PC-9 (cell line): ENCODE results near the gene MAGI2. TPM values are rescaled to one million over a fixed set of nuclear protein-coding genes. Genes with fewer than 3 reads are reported as not detected.

Experiments
- BruUV-seq: library from RNA; stranded (reverse); fragments of 400-500 nt; replicated peaks from 2 replicates; lab custom pipeline; 2021; lab: Mats Ljungman, UMichigan
- CTCF ChIA-PET: fragments of 300-600 bp; sonication (Branson Sonifier 250); formaldehyde crosslinking; loops from one replicate; lab custom pipeline; 2022; ENCODE audit warnings: antibody characterized with exemption; lab: Charles Lee
- POLR2A ChIA-PET: fragments of 300-600 bp; sonication (Branson Sonifier 250); formaldehyde crosslinking; loops from one replicate; lab custom pipeline; 2022; ENCODE audit warnings: antibody characterized with exemption; ENCODE audit not compliant: unreplicated experiment; lab: Charles Lee
- DNase-seq, 2 experiments: peaks; one replicate each; pipeline versions ENCODE4 v3.0.0 to v3.0.0-alpha.2; 2015 to 2022; ENCODE audit warnings: mixed read lengths in 1 of 2
- H2AFZ ChIP-seq: fragments of 200-600 bp; sonication (generic); 2 replicates; pipeline ENCODE4 v1.8.1; 2017; ENCODE audit warnings: antibody characterized with exemption
- H3F3A ChIP-seq: fragments of 200-600 bp; sonication (generic); 2 replicates; pipeline ENCODE4 v1.8.1; 2017; ENCODE audit warnings: antibody characterized with exemption, mild to moderate bottlenecking, low read depth; ENCODE audit not compliant: insufficient read depth
- H3K27ac ChIP-seq: fragments of 200-600 bp; sonication (generic); 2 replicates; pipeline ENCODE4 v1.6.1; 2016; ENCODE audit warnings: mixed run types
- H3K27me3 ChIP-seq: fragments of 200-600 bp; sonication (generic); 2 replicates; pipeline ENCODE4 v1.6.1; 2016; ENCODE audit warnings: low read depth, mixed run types; ENCODE audit not compliant: insufficient read depth
- H3K36me3 ChIP-seq: fragments of 200-600 bp; sonication (generic); 2 replicates; pipeline ENCODE4 v1.6.1; 2016; ENCODE audit warnings: low read depth, mixed run types
- H3K4me1 ChIP-seq: fragments of 200-600 bp; sonication (generic); replicated peaks from 2 replicates; pipeline ENCODE4 v1.6.1; 2016; ENCODE audit warnings: mixed run types; ENCODE audit not compliant: insufficient read depth
- H3K4me2 ChIP-seq: fragments of 200-600 bp; sonication (generic); 2 replicates; pipeline ENCODE4 v1.6.1; 2017; ENCODE audit warnings: mixed run types
- H3K4me3 ChIP-seq: fragments of 200-600 bp; sonication (generic); 2 replicates; pipeline ENCODE4 v1.6.1; 2016; ENCODE audit warnings: mixed run types
- H3K79me2 ChIP-seq: fragments of 200-600 bp; sonication (generic); 2 replicates; pipeline ENCODE4 v1.6.1; 2017; ENCODE audit warnings: low read depth, mixed run types
- H3K9me2 ChIP-seq: fragments of 200-600 bp; sonication (generic); 2 replicates; pipeline ENCODE4 v1.8.1; 2017; ENCODE audit warnings: mild to moderate bottlenecking; ENCODE audit not compliant: insufficient read depth
- H3K9me3 ChIP-seq: fragments of 200-600 bp; sonication (generic); 2 replicates; pipeline ENCODE4 v1.8.1; 2016; ENCODE audit warnings: low read depth; ENCODE audit not compliant: insufficient read depth
- H4K20me1 ChIP-seq: fragments of 200-600 bp; sonication (generic); 2 replicates; pipeline ENCODE4 v1.8.1; 2017; ENCODE audit not compliant: insufficient read depth
- EZH2 ChIP-seq: fragments of 200-600 bp; sonication (generic); IDR thresholded peaks from 2 replicates; pipeline ENCODE4 v1.8.0; 2017; ENCODE audit warnings: antibody characterized with exemption, low read depth
- intact Hi-C: fragments of 100-400 bp; cut with micrococcal nuclease; formaldehyde crosslinking; loops from one replicate; pipeline ENCODE4 v1.10.0; 2022; ENCODE audit not compliant: unreplicated experiment
- total RNA-seq: library from RNA; stranded (reverse); gene quantifications from 2 replicates; pipeline ENCODE4 v1.2.3, GENCODE V29; 2021
- TF ChIP-seq, protein P1 (sequence below): fragments of 200-600 bp; sonication (generic); conservative IDR thresholded peaks from 2 replicates; pipeline ENCODE4 v1.6.1; 2017; ENCODE audit warnings: mixed run types, antibody characterized with exemption, mild to moderate bottlenecking, moderate library complexity

The MAGI2 gene
- total RNA-seq, 1 experiment from 2014 or later, result 0.92 TPM

DNA sequence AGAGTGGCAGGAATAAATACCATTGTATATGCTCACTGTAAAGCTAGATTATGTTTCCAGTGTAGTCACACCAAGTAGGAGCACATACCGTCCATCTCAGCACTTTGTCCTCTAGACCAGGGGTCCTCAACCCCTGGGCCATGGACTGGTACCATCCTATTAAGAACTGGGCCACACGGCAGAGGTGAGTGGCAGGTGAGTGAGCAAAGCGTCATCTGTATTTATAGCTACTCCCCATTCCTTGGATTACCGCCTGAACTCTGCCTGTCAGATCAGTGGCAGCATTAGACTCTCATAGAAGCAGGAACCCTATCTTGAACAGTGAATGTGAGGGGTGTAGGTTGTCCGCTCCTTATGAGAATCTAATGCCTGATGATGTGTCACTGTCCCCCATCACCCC, 735.3 kb downstream of the MAGI2 start:
- no peaks in the 10 kb centered on the region for H3K27me3 ChIP-seq
- no TSS peak for BruUV-seq
- no peaks in the 10 kb centered on the region for H3F3A ChIP-seq
- H3K9me2 ChIP-seq, result no peaks in the 10 kb centered on the region
- TF ChIP-seq, protein P1, sequence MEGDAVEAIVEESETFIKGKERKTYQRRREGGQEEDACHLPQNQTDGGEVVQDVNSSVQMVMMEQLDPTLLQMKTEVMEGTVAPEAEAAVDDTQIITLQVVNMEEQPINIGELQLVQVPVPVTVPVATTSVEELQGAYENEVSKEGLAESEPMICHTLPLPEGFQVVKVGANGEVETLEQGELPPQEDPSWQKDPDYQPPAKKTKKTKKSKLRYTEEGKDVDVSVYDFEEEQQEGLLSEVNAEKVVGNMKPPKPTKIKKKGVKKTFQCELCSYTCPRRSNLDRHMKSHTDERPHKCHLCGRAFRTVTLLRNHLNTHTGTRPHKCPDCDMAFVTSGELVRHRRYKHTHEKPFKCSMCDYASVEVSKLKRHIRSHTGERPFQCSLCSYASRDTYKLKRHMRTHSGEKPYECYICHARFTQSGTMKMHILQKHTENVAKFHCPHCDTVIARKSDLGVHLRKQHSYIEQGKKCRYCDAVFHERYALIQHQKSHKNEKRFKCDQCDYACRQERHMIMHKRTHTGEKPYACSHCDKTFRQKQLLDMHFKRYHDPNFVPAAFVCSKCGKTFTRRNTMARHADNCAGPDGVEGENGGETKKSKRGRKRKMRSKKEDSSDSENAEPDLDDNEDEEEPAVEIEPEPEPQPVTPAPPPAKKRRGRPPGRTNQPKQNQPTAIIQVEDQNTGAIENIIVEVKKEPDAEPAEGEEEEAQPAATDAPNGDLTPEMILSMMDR, result no peak
- TF ChIP-seq EZH2, result no peak
- H3K9me3 ChIP-seq, result no peaks in the 10 kb centered on the region
- DNase-seq, result no peak
- H2AFZ ChIP-seq, result no peak overlapping the region
- ChIA-PET CTCF (no interaction called here), POLR2A (no interaction called here)
- no peak overlapping the region for H3K4me2 ChIP-seq
- intact Hi-C loops, result no loop called here
- H3K36me3 ChIP-seq, result no peaks in the 10 kb centered on the region
- H3K27ac ChIP-seq, result no peak overlapping the region
- H3K79me2 ChIP-seq, result no peaks in the 10 kb centered on the region
- H3K4me1 ChIP-seq, result no peaks in the 10 kb centered on the region
- H4K20me1 ChIP-seq, result no peaks in the 10 kb centered on the region
- no peak overlapping the region for H3K4me3 ChIP-seq

DNA sequence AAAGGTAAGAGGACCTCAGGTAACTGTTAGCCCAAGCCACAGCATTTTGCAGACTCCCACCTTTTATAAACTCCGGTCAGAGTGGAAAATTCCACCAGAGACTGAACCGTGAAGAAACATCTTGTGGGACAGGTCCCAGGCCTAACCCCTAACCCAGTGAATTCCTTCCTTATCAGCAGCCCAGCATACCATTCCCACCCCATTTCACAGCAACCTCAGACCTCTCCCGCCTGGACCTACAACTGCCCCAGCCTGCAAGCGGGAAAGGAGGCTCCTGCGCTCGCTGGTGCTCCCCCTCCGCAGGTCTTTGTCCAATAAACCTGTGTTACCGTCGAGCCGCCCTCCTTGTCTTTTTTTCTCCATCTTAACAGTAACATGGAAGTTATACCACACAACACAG, 736.6 kb downstream of the MAGI2 start:
- H3K4me1 ChIP-seq, result no peaks in the 10 kb centered on the region
- no peaks in the 10 kb centered on the region for H3K36me3 ChIP-seq
- H3K27ac ChIP-seq, result no peak overlapping the region
- CTCF ChIA-PET, result no interaction called here
- no peak for TF ChIP-seq EZH2
- TF ChIP-seq, protein P1, result no peak
- intact Hi-C loops, result no loop called here
- no peaks in the 10 kb centered on the region for H3K27me3 ChIP-seq
- H3K9me3 ChIP-seq, result no peaks in the 10 kb centered on the region
- H3F3A ChIP-seq, result no peaks in the 10 kb centered on the region
- no peak overlapping the region for H3K4me2 ChIP-seq
- H3K9me2 ChIP-seq, result no peaks in the 10 kb centered on the region
- H4K20me1 ChIP-seq, result no peaks in the 10 kb centered on the region
- no peak overlapping the region for H3K4me3 ChIP-seq
- POLR2A ChIA-PET, result no interaction called here
- DNase-seq, result peak in 1 of 2 experiments; percentile 6
- no peaks in the 10 kb centered on the region for H3K79me2 ChIP-seq
- BruUV-seq, result no TSS peak
- no peak overlapping the region for H2AFZ ChIP-seq

DNA sequence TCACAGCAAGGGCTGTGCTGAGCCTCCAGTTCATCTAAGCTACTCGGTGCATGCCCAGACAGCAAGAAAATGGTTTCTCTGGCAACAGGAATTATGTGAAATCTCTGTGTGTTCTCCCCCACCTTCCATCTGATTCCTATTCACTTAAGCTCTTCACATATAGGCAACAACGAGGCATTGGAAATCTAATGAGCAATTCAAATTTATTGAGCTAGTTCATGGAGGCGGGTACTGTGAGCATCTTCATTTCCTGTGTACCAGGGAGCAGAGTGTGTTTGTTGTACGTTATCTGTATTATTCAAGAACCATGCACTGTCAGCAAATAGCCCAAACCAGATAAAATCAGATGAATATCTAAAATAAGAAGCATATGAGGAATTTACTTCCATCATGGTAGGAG, 739.1 kb downstream of the MAGI2 start:
- no peaks in the 10 kb centered on the region for H3K9me3 ChIP-seq
- POLR2A ChIA-PET, result no interaction called here
- no peaks in the 10 kb centered on the region for H3K4me1 ChIP-seq
- H3K4me3 ChIP-seq, result no peak overlapping the region
- no peaks in the 10 kb centered on the region for H3K27me3 ChIP-seq
- no peaks in the 10 kb centered on the region for H4K20me1 ChIP-seq
- no peak overlapping the region for H3K4me2 ChIP-seq
- intact Hi-C loops, result no loop called here
- H3K27ac ChIP-seq, result no peak overlapping the region
- no peaks in the 10 kb centered on the region for H3K9me2 ChIP-seq
- no TSS peak for BruUV-seq
- H3F3A ChIP-seq, result no peaks in the 10 kb centered on the region
- CTCF ChIA-PET, result no interaction called here
- no peak for TF ChIP-seq EZH2
- TF ChIP-seq, protein P1, result no peak
- no peak for DNase-seq
- H3K36me3 ChIP-seq, result no peaks in the 10 kb centered on the region
- H2AFZ ChIP-seq, result no peak overlapping the region
- no peaks in the 10 kb centered on the region for H3K79me2 ChIP-seq
